PC-9 (cell line): ENCODE results near the gene ZNF236. TPM values are rescaled to one million over a fixed set of nuclear protein-coding genes. Genes with fewer than 3 reads are reported as not detected.

Source experiments
- BruUV-seq: library from RNA; stranded (reverse); fragments of 400-500 nt; replicated peaks from 2 replicates; lab custom pipeline; 2021; lab: Mats Ljungman, UMichigan
- CTCF ChIA-PET: fragments of 300-600 bp; sonication (Branson Sonifier 250); formaldehyde crosslinking; loops from one replicate; lab custom pipeline; 2022; ENCODE audit warnings: antibody characterized with exemption; lab: Charles Lee
- POLR2A ChIA-PET: fragments of 300-600 bp; sonication (Branson Sonifier 250); formaldehyde crosslinking; loops from one replicate; lab custom pipeline; 2022; ENCODE audit warnings: antibody characterized with exemption; ENCODE audit not compliant: unreplicated experiment; lab: Charles Lee
- DNase-seq, 2 experiments: peaks; one replicate each; pipeline versions ENCODE4 v3.0.0 to v3.0.0-alpha.2; 2015 to 2022; ENCODE audit warnings: mixed read lengths in 1 of 2
- H2AFZ ChIP-seq: fragments of 200-600 bp; sonication (generic); 2 replicates; pipeline ENCODE4 v1.8.1; 2017; ENCODE audit warnings: antibody characterized with exemption
- H3F3A ChIP-seq: fragments of 200-600 bp; sonication (generic); 2 replicates; pipeline ENCODE4 v1.8.1; 2017; ENCODE audit warnings: antibody characterized with exemption, mild to moderate bottlenecking, low read depth; ENCODE audit not compliant: insufficient read depth
- H3K27ac ChIP-seq: fragments of 200-600 bp; sonication (generic); 2 replicates; pipeline ENCODE4 v1.6.1; 2016; ENCODE audit warnings: mixed run types
- H3K27me3 ChIP-seq: fragments of 200-600 bp; sonication (generic); 2 replicates; pipeline ENCODE4 v1.6.1; 2016; ENCODE audit warnings: low read depth, mixed run types; ENCODE audit not compliant: insufficient read depth
- H3K36me3 ChIP-seq: fragments of 200-600 bp; sonication (generic); 2 replicates; pipeline ENCODE4 v1.6.1; 2016; ENCODE audit warnings: low read depth, mixed run types
- H3K4me1 ChIP-seq: fragments of 200-600 bp; sonication (generic); replicated peaks from 2 replicates; pipeline ENCODE4 v1.6.1; 2016; ENCODE audit warnings: mixed run types; ENCODE audit not compliant: insufficient read depth
- H3K4me2 ChIP-seq: fragments of 200-600 bp; sonication (generic); 2 replicates; pipeline ENCODE4 v1.6.1; 2017; ENCODE audit warnings: mixed run types
- H3K4me3 ChIP-seq: fragments of 200-600 bp; sonication (generic); 2 replicates; pipeline ENCODE4 v1.6.1; 2016; ENCODE audit warnings: mixed run types
- H3K79me2 ChIP-seq: fragments of 200-600 bp; sonication (generic); 2 replicates; pipeline ENCODE4 v1.6.1; 2017; ENCODE audit warnings: low read depth, mixed run types
- H3K9me2 ChIP-seq: fragments of 200-600 bp; sonication (generic); 2 replicates; pipeline ENCODE4 v1.8.1; 2017; ENCODE audit warnings: mild to moderate bottlenecking; ENCODE audit not compliant: insufficient read depth
- H3K9me3 ChIP-seq: fragments of 200-600 bp; sonication (generic); 2 replicates; pipeline ENCODE4 v1.8.1; 2016; ENCODE audit warnings: low read depth; ENCODE audit not compliant: insufficient read depth
- H4K20me1 ChIP-seq: fragments of 200-600 bp; sonication (generic); 2 replicates; pipeline ENCODE4 v1.8.1; 2017; ENCODE audit not compliant: insufficient read depth
- CTCF ChIP-seq: fragments of 200-600 bp; sonication (generic); conservative IDR thresholded peaks from 2 replicates; pipeline ENCODE4 v1.6.1; 2017; ENCODE audit warnings: mixed run types, antibody characterized with exemption, mild to moderate bottlenecking, moderate library complexity
- EZH2 ChIP-seq: fragments of 200-600 bp; sonication (generic); IDR thresholded peaks from 2 replicates; pipeline ENCODE4 v1.8.0; 2017; ENCODE audit warnings: antibody characterized with exemption, low read depth
- intact Hi-C: fragments of 100-400 bp; cut with micrococcal nuclease; formaldehyde crosslinking; loops from one replicate; pipeline ENCODE4 v1.10.0; 2022; ENCODE audit not compliant: unreplicated experiment
- total RNA-seq: library from RNA; stranded (reverse); gene quantifications from 2 replicates; pipeline ENCODE4 v1.2.3, GENCODE V29; 2021

Gene ZNF236
- total RNA-seq, 1 experiment from 2014 or later: 10.8 TPM

DNA sequence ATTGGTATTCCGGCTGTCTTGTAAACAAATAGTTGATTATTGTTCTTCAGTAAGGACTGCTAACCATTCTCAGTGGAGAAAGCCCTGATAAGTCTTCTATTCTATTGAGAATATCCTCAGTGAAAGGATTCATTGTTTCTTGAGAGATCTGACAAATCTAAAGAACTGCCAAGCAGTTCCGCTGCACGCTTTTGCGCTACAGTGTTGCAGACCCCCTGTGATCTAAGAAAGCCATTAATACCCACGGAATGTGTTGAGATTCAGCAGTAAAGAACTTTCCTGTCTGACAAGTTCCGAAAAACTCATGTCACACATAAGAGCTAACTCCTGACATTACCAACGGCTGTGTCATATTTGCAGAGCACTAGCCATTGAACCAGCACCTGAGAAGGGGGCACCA, 63.8 kb downstream of the ZNF236 start:
- no peaks in the 10 kb centered on the region for H3K9me3 ChIP-seq
- TF ChIP-seq EZH2: no peak
- TF ChIP-seq CTCF: no peak
- H3K36me3 ChIP-seq: no peaks in the 10 kb centered on the region
- no peaks in the 10 kb centered on the region for H3K9me2 ChIP-seq
- DNase-seq: no peak
- intact Hi-C loops: no loop called here
- no TSS peak for BruUV-seq
- H3K4me1 ChIP-seq: no peaks in the 10 kb centered on the region
- no peak overlapping the region for H3K4me2 ChIP-seq
- no peak overlapping the region for H3K4me3 ChIP-seq
- no peaks in the 10 kb centered on the region for H3K27me3 ChIP-seq
- no peaks in the 10 kb centered on the region for H3F3A ChIP-seq
- ChIA-PET POLR2A (no interaction called here), CTCF (no interaction called here)
- no peaks in the 10 kb centered on the region for H4K20me1 ChIP-seq
- H2AFZ ChIP-seq: no peak overlapping the region
- H3K27ac ChIP-seq: no peak overlapping the region
- H3K79me2 ChIP-seq: no peaks in the 10 kb centered on the region

GRCh38 chr18:76889091-76889699, 66.8 kb downstream of the ZNF236 start:
- intact Hi-C loops: no loop called here
- Histone ChIP-seq H3K4me1 (no peaks in the 10 kb centered on the region), H3F3A (no peaks in the 10 kb centered on the region), H2AFZ (no peak overlapping the region), H3K36me3 (no peaks in the 10 kb centered on the region), H3K27ac (no peak overlapping the region), H3K27me3 (no peaks in the 10 kb centered on the region), H3K4me3 (no peak overlapping the region), H3K79me2 (no peaks in the 10 kb centered on the region), H4K20me1 (no peaks in the 10 kb centered on the region), H3K4me2 (no peak overlapping the region), H3K9me2 (no peaks in the 10 kb centered on the region), H3K9me3 (no peaks in the 10 kb centered on the region)
- ChIA-PET CTCF (no interaction called here), POLR2A (no interaction called here)
- no peak for DNase-seq
- BruUV-seq: no TSS peak
- TF ChIP-seq CTCF (no peak), EZH2 (no peak)

GRCh38 chr18:76892832-76893231, 70.5 kb downstream of the ZNF236 start:
- peaks cover 27% of the 10 kb centered on the region for H3K36me3 ChIP-seq
- no peaks in the 10 kb centered on the region for H3K9me2 ChIP-seq
- BruUV-seq: no TSS peak
- 0 out of 2 replicates have a peak, but pooled peaks cover 3% of the 10 kb centered on the region for H3F3A ChIP-seq
- intact Hi-C loops: no loop called here
- no peak overlapping the region for H2AFZ ChIP-seq
- no peaks in the 10 kb centered on the region for H4K20me1 ChIP-seq
- H3K4me1 ChIP-seq: no peaks in the 10 kb centered on the region
- H3K27ac ChIP-seq: no peak overlapping the region
- no peak overlapping the region for H3K4me2 ChIP-seq
- H3K27me3 ChIP-seq: no peaks in the 10 kb centered on the region
- H3K79me2 ChIP-seq: no peaks in the 10 kb centered on the region
- no peak overlapping the region for H3K4me3 ChIP-seq
- H3K9me3 ChIP-seq: no peaks in the 10 kb centered on the region
- no peak for DNase-seq
- CTCF ChIA-PET: no interaction called here
- POLR2A ChIA-PET: no interaction called here
- TF ChIP-seq EZH2: no peak
- TF ChIP-seq CTCF: no peak
